GM04503 (cell line): Measurements from ENCODE around the gene IFITM1.
A peak's percentile ranks its signal among the peaks of the same experiment; 100 is the strongest.
"Not testable (repeated sequence)": the region's sequence is repeated elsewhere in the genome, so short reads cannot be mapped to it uniquely, and the experiment has no call there.

Experiments used
- DNase-seq: peaks from one replicate; pipeline ENCODE4 v3.0.0-alpha.2; 2012; ENCODE audit warnings: low read depth

Gene IFITM1

DNA sequence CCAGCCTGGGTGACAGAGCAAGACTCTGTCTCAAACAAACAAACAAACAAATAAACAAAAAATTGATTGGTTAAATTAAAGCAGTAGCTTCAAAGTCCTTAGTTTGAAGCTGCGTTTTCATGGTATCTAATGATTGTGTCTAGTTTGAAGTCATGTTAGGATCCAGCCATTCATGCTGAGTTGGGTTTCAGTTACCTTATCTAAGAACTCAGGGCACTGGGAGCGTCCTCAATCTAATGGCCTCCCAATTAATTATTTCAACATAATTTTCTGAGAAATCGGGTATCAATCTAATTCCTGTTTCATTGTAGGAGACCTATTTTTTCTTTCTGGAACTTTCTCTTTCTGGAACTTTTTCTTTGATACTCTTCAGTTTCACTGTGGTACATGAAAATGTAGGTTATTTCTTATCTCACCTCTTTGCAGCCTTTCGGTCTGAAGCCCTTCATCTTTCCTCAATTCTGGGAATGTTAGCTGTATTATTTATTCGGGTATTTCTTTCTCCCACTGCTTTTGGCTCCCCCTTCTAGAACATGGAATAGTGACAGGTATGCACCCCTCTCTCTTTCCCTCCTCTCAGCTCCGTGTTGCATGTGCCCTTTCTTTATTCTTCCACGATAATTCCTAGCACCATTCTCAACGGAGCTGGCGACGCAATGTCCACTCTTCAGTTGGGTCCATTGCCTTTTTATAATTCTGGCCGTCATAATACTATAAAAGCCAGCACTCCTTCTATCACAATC, 31.2 kb downstream of the IFITM1 start:
- DNase-seq, result no peak

DNA sequence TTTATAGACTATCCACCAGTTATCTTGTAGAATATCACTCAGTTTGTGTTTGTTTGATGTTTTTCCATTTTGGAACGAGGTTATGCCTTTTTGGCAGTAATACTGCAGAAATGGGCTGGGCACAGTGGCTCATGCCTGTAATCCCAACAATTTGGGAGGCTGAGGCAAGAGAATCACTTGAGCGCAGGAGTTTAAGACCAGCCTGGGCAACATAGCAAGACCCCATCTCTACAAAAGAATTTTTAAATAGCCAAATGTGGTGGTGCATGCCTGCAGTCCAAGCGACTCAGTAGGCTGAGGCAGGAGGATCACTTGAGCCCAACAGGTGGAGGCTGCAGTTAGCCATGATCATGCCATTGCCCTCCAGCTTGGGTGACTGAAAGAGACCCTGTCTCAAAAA, 32.7 kb downstream of the IFITM1 start:
- DNase-seq, result no peak

- not testable (repeated sequence) for DNase-seq
Measured at GRCh38 chr11:349270-349954, 35.6 kb downstream of the IFITM1 start.

DNA sequence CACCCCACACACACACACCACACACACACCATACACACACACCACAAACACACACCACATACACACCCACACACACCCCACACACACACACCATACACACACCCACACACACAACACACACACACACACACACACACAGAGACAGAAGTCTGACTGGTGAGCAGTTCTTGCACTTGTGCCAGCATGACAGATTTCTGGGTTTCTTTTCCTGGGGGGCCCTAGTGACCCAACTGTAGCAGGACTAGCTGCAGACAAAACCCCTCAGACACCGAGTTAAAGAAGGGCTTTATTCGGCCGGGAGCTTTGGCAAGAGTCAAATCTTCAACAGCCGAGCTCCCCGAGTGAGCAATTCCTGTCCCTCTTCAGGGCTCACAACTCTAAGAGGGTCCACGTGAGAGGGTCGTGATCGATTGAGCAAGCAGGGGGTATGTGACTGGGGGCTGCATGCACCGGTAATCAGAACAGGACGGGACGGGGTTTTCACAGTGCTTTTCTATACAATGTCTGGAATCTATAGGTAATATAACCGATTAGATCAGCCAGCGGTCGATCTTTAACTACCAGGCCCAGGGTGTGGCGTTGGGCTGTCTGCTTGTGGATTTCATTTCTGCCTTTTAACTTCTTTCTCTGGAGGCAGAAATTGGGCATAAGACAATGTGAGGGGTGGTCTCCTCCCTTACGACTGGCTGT, 36.3 kb downstream of the IFITM1 start:
- not testable (repeated sequence) for DNase-seq

DNA sequence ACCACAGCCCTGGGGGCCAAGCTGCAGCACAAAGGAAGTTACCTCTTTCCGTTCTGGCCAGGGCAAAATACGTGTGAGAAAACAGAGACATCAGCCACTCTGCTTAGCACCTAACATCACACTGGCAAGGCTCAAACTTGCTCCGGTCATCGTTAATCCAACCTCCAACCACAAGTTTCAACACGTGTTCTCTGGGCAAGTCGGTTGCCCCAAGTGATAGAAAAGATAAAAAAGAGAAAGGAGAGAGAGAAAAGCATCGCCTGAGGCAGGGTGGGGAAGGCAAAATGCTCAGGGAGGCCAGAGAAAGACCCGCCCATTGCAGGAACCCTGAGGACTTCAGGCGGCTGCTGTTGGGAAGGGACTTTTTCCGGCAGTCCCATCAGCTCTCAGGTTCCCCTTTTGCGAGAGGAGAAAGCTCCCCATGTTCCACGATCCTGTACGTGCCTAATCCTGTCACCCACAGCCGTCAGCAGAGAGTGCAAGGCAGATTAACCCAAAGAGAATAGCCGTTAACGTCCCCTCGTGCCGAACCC, 36.9 kb downstream of the IFITM1 start:
- DNase-seq, result no peak

DNA sequence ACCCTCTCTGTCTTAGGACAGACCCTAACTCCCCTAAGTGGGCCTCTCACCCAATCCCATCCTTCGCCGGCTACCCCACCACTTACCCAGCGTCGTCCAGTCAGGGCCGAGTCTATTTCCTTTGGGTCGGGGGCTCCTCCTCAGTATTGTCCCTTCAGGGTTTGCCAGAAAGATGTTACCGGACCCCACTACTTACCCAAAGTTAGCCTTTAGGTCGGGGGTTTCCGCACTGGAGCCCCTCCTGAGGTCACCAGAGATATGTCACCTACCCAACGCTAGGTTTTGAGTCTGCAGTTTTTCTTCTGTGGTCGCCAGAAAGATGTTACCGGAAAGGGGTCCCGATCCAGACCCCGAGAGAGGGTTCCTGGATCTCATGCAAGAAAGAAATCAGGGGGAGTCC, 37.6 kb downstream of the IFITM1 start:
- no peak for DNase-seq

DNA sequence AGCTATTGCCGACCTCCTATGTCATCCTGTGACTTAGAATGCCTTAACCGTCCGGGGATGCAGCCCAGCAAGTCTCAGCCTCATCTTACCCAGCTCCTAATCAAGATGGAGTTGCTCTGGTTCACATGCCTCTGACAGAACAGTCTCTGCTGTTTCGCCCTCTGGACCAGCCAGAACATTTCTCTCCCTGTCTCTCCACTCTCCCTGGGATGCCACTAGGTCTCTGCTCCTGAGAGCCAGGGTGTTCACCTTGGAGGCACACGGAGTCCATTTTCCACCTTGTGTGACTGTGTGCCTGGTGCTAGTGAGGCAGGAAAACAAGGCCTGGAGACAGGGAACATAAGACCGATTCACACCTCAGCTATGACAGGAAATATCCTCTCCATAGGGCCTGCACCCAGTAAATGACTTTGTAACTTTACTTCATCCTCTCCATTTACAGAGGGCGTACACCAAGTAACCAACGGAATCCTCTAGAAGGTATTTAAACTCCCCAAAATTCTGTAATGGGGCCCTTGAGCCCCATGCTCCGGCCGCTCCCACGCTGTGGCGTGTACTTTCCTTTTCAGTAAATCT, 38.7 kb downstream of the IFITM1 start:
- DNase-seq, result no peak

GRCh38 chr11:353179-353873, 39.5 kb downstream of the IFITM1 start:
- DNase-seq, result peak; percentile 61

GRCh38 chr11:355581-356458, 42.0 kb downstream of the IFITM1 start:
- peak; percentile 75 for DNase-seq

GRCh38 chr11:356610-357009, 42.8 kb downstream of the IFITM1 start:
- no peak for DNase-seq

DNA sequence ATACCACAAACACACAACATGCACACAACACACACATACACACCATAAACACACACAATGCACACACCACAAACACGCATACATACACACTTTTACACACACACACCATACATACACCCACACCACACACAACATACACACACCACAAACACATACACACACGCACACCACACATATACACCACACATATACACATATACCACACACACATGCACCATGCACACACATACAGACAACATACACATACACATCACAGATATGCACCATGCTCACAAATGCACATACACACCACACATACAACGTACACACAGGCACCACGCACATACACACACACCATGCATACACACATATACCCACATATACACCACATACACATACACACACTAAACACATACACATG, 43.7 kb downstream of the IFITM1 start:
- no peak for DNase-seq

DNA sequence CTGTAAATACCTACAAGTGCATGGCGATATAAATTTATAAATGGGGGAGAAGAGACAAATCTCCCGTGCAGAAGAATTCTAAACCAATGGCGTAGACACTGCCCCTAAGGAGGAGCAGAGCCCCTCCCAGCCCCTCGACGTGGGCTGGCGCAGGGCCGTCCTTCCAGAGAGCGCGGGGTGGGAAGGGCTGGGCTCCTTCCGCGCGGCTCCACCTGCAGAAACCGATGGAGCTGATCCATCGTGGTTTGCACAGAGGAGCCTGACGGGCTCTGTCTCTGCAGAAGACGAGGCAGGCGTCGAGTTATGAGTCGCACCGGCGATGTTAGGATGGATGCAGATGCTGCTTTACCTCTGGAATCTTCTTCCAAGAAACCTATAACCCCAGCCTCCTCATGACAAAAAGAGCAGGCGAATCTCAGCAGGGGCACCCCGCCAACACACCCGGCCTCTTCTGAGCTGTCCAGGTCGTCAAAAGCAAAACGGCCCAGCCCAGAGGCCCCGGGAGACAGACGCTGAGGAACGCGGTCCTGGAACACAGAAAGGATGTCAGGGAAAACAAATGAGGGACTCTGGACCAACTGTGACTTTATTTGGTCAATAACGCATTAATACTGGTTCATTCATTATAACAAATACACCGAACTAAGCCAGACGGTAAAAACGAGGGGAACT, 44.4 kb downstream of the IFITM1 start:
- no peak for DNase-seq

DNA sequence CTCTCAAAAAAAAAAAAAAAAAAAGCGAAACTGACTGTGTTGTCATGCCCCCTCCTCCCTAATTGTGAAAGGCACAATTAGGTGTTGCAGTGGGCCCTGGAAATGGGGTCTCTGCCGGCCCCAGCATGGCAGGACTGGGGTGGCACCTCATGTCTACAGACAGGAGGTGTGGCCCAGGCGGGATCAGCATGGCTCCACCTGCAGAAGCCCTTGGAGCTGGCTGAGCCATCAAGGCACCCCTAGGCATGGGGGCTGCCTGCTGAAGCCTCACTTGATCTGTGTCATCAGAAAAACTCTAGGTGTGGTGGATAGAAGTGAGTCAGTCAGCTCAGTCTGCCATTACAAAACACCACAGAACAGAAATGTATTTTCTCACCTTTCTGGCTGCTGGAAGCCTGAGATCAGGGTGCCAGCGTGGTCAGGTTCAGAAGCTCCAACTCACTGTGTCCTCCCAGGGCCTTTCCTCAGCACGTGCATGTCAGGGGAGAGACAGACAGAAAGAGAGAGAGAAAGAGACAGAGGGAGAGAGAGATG, 45.4 kb downstream of the IFITM1 start:
- DNase-seq, result no peak

- no peak for DNase-seq
Measured at GRCh38 chr11:360326-361280, 46.8 kb downstream of the IFITM1 start.

DNA sequence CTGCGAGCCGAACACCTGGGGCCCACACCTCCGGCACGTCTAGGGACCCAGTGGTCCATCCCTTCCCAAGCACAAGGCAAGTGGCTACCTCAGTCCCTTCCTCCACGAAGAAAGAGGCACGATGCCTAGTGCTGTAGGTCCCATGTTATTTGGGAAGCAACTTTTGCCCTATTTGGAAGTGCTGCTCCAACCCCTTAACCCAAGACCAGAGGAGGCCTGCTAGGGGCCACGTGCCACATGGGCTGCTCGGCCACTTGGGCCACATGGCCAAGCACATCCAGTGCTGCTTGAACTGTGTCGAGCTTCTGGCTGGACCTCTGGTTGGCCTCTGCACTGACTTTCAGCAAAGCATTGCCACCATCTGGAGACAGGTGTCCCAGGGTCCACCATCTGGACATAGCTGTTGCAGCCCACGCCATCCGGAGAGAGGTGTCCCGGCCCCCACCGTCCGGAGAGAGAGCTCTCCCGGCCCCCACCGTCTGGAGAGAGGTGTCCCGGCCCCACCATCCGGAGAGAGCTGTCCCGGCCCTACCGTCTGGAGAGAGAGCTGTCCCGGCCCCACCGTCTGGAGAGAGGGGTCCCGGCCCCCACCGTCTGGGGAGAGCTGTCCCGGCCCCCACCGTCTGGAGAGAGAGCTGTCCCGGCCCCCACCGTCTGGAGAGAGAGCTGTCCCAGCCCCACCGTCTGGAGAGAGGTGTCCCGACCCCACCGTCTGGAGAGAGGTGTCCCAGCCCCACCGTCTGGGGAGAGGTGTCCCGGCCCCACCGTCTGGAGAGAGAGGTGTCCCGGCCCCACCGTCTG, 49.0 kb downstream of the IFITM1 start:
- DNase-seq, result no peak

DNA sequence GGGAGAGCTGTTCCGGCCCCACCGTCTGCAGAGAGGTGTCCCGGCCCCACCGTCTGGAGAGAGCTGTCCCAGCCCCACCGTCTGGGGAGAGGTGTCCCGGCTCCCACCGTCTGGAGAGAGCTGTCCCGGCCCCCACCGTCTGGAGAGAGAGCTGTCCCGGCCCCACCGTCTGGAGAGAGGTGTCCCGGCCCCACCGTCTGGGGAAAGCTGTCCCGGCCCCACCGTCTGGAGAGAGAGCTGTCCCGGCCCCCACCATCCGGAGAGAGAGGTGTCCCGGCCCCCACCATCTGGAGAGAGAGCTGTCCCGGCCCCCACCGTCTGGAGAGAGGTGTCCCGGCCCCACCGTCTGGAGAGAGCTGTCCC, 49.6 kb downstream of the IFITM1 start:
- DNase-seq, result not testable (repeated sequence)

- DNase-seq, result no peak
Measured at GRCh38 chr11:363948-364761, 50.3 kb downstream of the IFITM1 start.
